Measurements from ENCODE around the gene SMIM15. TPM values are rescaled to one million over a fixed set of nuclear protein-coding genes. Genes with fewer than 3 reads are reported as not detected.

The SMIM15 gene
- total and polyA plus RNA-seq, 10 of the 15 experiments (the other 5 are each of a cell fraction or from before 2014, with no cell fraction given), result 13.8 to 83.3 (median 53.9) TPM

- TF ChIP-seq, protein P1, sequence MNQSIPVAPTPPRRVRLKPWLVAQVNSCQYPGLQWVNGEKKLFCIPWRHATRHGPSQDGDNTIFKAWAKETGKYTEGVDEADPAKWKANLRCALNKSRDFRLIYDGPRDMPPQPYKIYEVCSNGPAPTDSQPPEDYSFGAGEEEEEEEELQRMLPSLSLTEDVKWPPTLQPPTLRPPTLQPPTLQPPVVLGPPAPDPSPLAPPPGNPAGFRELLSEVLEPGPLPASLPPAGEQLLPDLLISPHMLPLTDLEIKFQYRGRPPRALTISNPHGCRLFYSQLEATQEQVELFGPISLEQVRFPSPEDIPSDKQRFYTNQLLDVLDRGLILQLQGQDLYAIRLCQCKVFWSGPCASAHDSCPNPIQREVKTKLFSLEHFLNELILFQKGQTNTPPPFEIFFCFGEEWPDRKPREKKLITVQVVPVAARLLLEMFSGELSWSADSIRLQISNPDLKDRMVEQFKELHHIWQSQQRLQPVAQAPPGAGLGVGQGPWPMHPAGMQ (IDR thresholded peaks at IDR 0.05; ENCODE audit: borderline replicate concordance), result no peak
- no peak for TF ChIP-seq NR2C1 (IDR thresholded peaks at IDR 0.05)
- TF ChIP-seq MXI1 (IDR thresholded peaks at IDR 0.05; ENCODE audit: low read depth, low read length), result no peak
- no peak for TF ChIP-seq NFXL1 (IDR thresholded peaks at IDR 0.05; ENCODE audit: borderline replicate concordance)
- peak in 1 of 2 experiments; percentile 43; a peak in 2 of 4 replicates for TF ChIP-seq BHLHE40 (IDR thresholded peaks at IDR 0.05; ENCODE audit: borderline replicate concordance in 1 of 2, low read depth in 2 of 2, low read length in 1 of 2)
- no peak for TF ChIP-seq ASH2L (IDR thresholded peaks at IDR 0.05; ENCODE audit: borderline replicate concordance, low read depth)
- TF ChIP-seq CHD4 (IDR thresholded peaks at IDR 0.05), result no peak
- no peak for TF ChIP-seq RAD21 (IDR thresholded peaks at IDR 0.05; ENCODE audit: insufficient read depth, low read depth, low read length)
- TF ChIP-seq MEF2B (IDR thresholded peaks at IDR 0.05; ENCODE audit: partially characterized antibody, poor library complexity, severe bottlenecking), result peak; percentile 96
- TF ChIP-seq CEBPB (IDR thresholded peaks at IDR 0.05; ENCODE audit: borderline replicate concordance in 1 of 2, low read depth in 2 of 2, low read length in 2 of 2), result no peak
- TF ChIP-seq, protein P2, sequence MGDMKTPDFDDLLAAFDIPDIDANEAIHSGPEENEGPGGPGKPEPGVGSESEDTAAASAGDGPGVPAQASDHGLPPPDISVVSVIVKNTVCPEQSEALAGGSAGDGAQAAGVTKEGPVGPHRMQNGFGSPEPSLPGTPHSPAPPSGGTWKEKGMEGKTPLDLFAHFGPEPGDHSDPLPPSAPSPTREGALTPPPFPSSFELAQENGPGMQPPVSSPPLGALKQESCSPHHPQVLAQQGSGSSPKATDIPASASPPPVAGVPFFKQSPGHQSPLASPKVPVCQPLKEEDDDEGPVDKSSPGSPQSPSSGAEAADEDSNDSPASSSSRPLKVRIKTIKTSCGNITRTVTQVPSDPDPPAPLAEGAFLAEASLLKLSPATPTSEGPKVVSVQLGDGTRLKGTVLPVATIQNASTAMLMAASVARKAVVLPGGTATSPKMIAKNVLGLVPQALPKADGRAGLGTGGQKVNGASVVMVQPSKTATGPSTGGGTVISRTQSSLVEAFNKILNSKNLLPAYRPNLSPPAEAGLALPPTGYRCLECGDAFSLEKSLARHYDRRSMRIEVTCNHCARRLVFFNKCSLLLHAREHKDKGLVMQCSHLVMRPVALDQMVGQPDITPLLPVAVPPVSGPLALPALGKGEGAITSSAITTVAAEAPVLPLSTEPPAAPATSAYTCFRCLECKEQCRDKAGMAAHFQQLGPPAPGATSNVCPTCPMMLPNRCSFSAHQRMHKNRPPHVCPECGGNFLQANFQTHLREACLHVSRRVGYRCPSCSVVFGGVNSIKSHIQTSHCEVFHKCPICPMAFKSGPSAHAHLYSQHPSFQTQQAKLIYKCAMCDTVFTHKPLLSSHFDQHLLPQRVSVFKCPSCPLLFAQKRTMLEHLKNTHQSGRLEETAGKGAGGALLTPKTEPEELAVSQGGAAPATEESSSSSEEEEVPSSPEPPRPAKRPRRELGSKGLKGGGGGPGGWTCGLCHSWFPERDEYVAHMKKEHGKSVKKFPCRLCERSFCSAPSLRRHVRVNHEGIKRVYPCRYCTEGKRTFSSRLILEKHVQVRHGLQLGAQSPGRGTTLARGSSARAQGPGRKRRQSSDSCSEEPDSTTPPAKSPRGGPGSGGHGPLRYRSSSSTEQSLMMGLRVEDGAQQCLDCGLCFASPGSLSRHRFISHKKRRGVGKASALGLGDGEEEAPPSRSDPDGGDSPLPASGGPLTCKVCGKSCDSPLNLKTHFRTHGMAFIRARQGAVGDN (IDR thresholded peaks at IDR 0.05), result peak; percentile 54; the same call in 1 of the 2 replicates
- TF ChIP-seq NBN (IDR thresholded peaks at IDR 0.05), result no peak
- no peak for TF ChIP-seq POLR2A (IDR thresholded peaks at IDR 0.05; ENCODE audit: low read depth, low read length)
- TF ChIP-seq RUNX3 (IDR thresholded peaks at IDR 0.05; ENCODE audit: low read length), result peak; percentile 74
- TF ChIP-seq, protein P3, sequence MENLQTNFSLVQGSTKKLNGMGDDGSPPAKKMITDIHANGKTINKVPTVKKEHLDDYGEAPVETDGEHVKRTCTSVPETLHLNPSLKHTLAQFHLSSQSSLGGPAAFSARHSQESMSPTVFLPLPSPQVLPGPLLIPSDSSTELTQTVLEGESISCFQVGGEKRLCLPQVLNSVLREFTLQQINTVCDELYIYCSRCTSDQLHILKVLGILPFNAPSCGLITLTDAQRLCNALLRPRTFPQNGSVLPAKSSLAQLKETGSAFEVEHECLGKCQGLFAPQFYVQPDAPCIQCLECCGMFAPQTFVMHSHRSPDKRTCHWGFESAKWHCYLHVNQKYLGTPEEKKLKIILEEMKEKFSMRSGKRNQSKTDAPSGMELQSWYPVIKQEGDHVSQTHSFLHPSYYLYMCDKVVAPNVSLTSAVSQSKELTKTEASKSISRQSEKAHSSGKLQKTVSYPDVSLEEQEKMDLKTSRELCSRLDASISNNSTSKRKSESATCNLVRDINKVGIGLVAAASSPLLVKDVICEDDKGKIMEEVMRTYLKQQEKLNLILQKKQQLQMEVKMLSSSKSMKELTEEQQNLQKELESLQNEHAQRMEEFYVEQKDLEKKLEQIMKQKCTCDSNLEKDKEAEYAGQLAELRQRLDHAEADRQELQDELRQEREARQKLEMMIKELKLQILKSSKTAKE (IDR thresholded peaks at IDR 0.05; ENCODE audit: low read depth, poor library complexity, severe bottlenecking), result no peak
- no peak for TF ChIP-seq TARDBP (IDR thresholded peaks at IDR 0.05; ENCODE audit: borderline replicate concordance)
- TF ChIP-seq MAX (IDR thresholded peaks at IDR 0.05; ENCODE audit: low read depth, low read length), result no peak
- TF ChIP-seq, protein P4, sequence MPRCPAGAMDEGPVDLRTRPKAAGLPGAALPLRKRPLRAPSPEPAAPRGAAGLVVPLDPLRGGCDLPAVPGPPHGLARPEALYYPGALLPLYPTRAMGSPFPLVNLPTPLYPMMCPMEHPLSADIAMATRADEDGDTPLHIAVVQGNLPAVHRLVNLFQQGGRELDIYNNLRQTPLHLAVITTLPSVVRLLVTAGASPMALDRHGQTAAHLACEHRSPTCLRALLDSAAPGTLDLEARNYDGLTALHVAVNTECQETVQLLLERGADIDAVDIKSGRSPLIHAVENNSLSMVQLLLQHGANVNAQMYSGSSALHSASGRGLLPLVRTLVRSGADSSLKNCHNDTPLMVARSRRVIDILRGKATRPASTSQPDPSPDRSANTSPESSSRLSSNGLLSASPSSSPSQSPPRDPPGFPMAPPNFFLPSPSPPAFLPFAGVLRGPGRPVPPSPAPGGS (IDR thresholded peaks at IDR 0.05; ENCODE audit: borderline replicate concordance, insufficient read depth, low read depth, low read length, poor library complexity, severe bottlenecking), result no peak
Observed at GRCh38 chr5:61200582-61201155, 38.4 kb upstream of the SMIM15 start (continued).

Measured in GM12878 (cell line).